NK-92 (cell line): Measurements from ENCODE around the gene SLC30A2.

Experiments
- DNase-seq: peaks from one replicate; lab custom pipeline; 2025; ENCODE audit not compliant: unreplicated experiment; lab: John Stamatoyannopoulos, UW

SLC30A2 gene

GRCh38 chr1:26023826-26024225 is 22.1 kb downstream of the SLC30A2 start:
- no peak for DNase-seq

- no peak for DNase-seq
Measured at GRCh38 chr1:26023009-26023408, 22.9 kb downstream of the SLC30A2 start.

- DNase-seq, result no peak
Measured at GRCh38 chr1:26022404-26022779, 23.5 kb downstream of the SLC30A2 start.

GRCh38 chr1:26021647-26022403 is 24.1 kb downstream of the SLC30A2 start, which contains the start of gene EXTL1:
Gene EXTL1, plus strand, starts transcription at chr1:26021775. Its CDS starts 872 bp downstream, at chr1:26022647.
- DNase-seq, result no peak

GRCh38 chr1:26020941-26021646 is 24.8 kb downstream of the SLC30A2 start:
- DNase-seq, result no peak

- no peak for DNase-seq
Measured at GRCh38 chr1:26020330-26020768, 25.6 kb downstream of the SLC30A2 start.

- DNase-seq, result no peak
Measured at GRCh38 chr1:26019641-26020315, 26.1 kb downstream of the SLC30A2 start.

GRCh38 chr1:26017606-26018005 is 28.3 kb downstream of the SLC30A2 start:
- DNase-seq, result no peak

- no peak for DNase-seq
Measured at GRCh38 chr1:26016953-26017545, 28.9 kb downstream of the SLC30A2 start.

GRCh38 chr1:26016258-26016952 is 29.5 kb downstream of the SLC30A2 start:
- no peak for DNase-seq

- DNase-seq, result no peak
Measured at GRCh38 chr1:26015358-26015757, 30.6 kb downstream of the SLC30A2 start.

GRCh38 chr1:26014179-26014578 is 31.7 kb downstream of the SLC30A2 start:
- no peak for DNase-seq

GRCh38 chr1:26012864-26013263 is 33.1 kb downstream of the SLC30A2 start:
- no peak for DNase-seq

- DNase-seq, result no peak
Measured at GRCh38 chr1:26010825-26011224, 35.1 kb downstream of the SLC30A2 start.

- no peak for DNase-seq
Measured at GRCh38 chr1:26009796-26010447, 36.0 kb downstream of the SLC30A2 start.

GRCh38 chr1:26006710-26007109 is 39.2 kb downstream of the SLC30A2 start:
- DNase-seq, result no peak

GRCh38 chr1:26005434-26006105 is 40.3 kb downstream of the SLC30A2 start:
- DNase-seq, result no peak

GRCh38 chr1:26003756-26004155 is 42.2 kb downstream of the SLC30A2 start:
- no peak for DNase-seq

- no peak for DNase-seq
Measured at GRCh38 chr1:26003262-26003661, 42.7 kb downstream of the SLC30A2 start.
